ENCODE data around the gene ZBTB26. TPM values are rescaled to one million over a fixed set of nuclear protein-coding genes. Genes with fewer than 3 reads are reported as not detected.
A peak's percentile ranks its signal among the peaks of the same experiment; 100 is the strongest.

The ZBTB26 gene
- total RNA-seq, 2 experiments from 2014 or later: 4.8 to 6.0 TPM

GRCh38 chr9:122922713-122923112 lies 8.6 kb downstream of the ZBTB26 start:
- DNase-seq (no peak), ATAC-seq (ENCODE audit: poor library complexity) (no peak)
- Histone ChIP-seq H3K4me1 (ENCODE audit: insufficient read depth, low read length) (no peaks in the 10 kb centered on the region), H3K36me3 (ENCODE audit: insufficient read depth, low read length) (peaks cover 39% of the 10 kb centered on the region), H3K9me3 (ENCODE audit: control insufficient read depth in 1 of 2, insufficient read depth in 1 of 2, low read length in 2 of 2) (no peaks in the 10 kb centered on the region), H3K27me3 (ENCODE audit: control insufficient read depth in 1 of 2, insufficient read depth in 2 of 2, low read length in 2 of 2) (no peaks in the 10 kb centered on the region), H3K27ac (ENCODE audit: low read depth in 1 of 2, low read length in 2 of 2) (no peak overlapping the region), H3K4me3 (ENCODE audit: low read length) (no peak overlapping the region)
- H3K27ac Mint-ChIP-seq: no peak overlapping the region
- H3K4me3 Mint-ChIP-seq: no peak overlapping the region
- CTCF ChIA-PET: no interaction called here
- no peaks in the 10 kb centered on the region for H3K27me3 Mint-ChIP-seq
- H3K9me3 Mint-ChIP-seq: no peaks in the 10 kb centered on the region
- POLR2A ChIA-PET: no interaction called here
- H3K36me3 Mint-ChIP-seq (ENCODE audit: low read depth): peaks cover 51% of the 10 kb centered on the region
- intact Hi-C loops (cut with DNase I, micrococcal nuclease): no loop called here
- TF ChIP-seq CTCF (IDR thresholded peaks at IDR 0.05): no peak
- H3K4me1 Mint-ChIP-seq (ENCODE audit: low read depth): peaks cover 4% of the 10 kb centered on the region

DNA sequence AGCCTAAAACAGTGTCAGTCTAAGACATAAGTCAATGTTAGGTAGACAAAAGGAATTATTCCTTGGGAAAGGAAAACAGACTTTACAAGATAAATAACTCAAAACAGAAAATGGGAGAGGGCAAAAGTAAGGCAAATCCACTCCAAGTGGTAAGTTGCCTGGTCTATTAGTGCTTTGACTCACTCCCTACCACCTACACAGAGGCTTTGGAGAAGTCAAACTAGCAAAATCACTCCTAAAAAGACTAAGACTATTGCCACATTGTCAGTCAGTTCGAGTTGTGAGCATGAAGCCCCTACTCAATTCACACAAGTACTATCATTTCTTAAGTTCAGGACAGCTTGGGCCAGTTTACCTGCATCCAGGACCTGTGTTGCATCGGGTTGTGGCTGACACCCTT lies 13.0 kb downstream of the ZBTB26 start:
- Histone ChIP-seq H3K27me3 (ENCODE audit: control insufficient read depth in 1 of 2, insufficient read depth in 2 of 2, low read length in 2 of 2) (no peaks in the 10 kb centered on the region), H3K9me3 (ENCODE audit: control insufficient read depth in 1 of 2, insufficient read depth in 1 of 2, low read length in 2 of 2) (no peaks in the 10 kb centered on the region), H3K36me3 (ENCODE audit: insufficient read depth, low read length) (peaks cover 31% of the 10 kb centered on the region), H3K27ac (ENCODE audit: low read depth in 1 of 2, low read length in 2 of 2) (no peak overlapping the region), H3K4me3 (ENCODE audit: low read length) (no peak overlapping the region), H3K4me1 (ENCODE audit: insufficient read depth, low read length) (peaks cover 7% of the 10 kb centered on the region)
- ATAC-seq (ENCODE audit: poor library complexity): no peak
- TF ChIP-seq CTCF (IDR thresholded peaks at IDR 0.05): no peak
- ChIA-PET POLR2A (no interaction called here), CTCF (no interaction called here)
- Mint-ChIP-seq H3K27ac (no peak overlapping the region), H3K27me3 (no peaks in the 10 kb centered on the region), H3K36me3 (ENCODE audit: low read depth) (peaks cover 41% of the 10 kb centered on the region), H3K4me3 (no peak overlapping the region), H3K4me1 (ENCODE audit: low read depth) (no peaks in the 10 kb centered on the region), H3K9me3 (no peaks in the 10 kb centered on the region)
- intact Hi-C loops (cut with DNase I, micrococcal nuclease): loop anchor here in 1 of 2 experiments (10.0 kb wide), 2 partner anchors 346 to 824 kb away; partner anchors contain the start of genes STRBP and TTLL11
- no peak for DNase-seq

GRCh38 chr9:122912964-122913673 lies 18.2 kb downstream of the ZBTB26 start, which contains the start of gene ZBTB6:
TSS of gene ZBTB6 (minus strand) at chr9:122913323. CDS start at chr9:122912072, 1,251 bp downstream.
- peaks cover 11% of the 10 kb centered on the region for H3K4me1 ChIP-seq (ENCODE audit: insufficient read depth, low read length)
- POLR2A ChIA-PET: interaction anchor here (0.7 to 2.8 kb wide), 12 partner anchors 9 to 96 kb away, joined by 3 to 58 read pairs (median 6); partner anchors contain the start of genes PDCL, RABGAP1, RC3H2 and ZBTB26
- peak within 1 kb of the TSS; percentile 86 to 88 for H3K27ac ChIP-seq (ENCODE audit: low read depth in 1 of 2, low read length in 2 of 2)
- H3K27me3 Mint-ChIP-seq: no peaks in the 10 kb centered on the region
- no peaks in the 10 kb centered on the region for H3K27me3 ChIP-seq (ENCODE audit: control insufficient read depth in 1 of 2, insufficient read depth in 2 of 2, low read length in 2 of 2)
- H3K4me1 Mint-ChIP-seq (ENCODE audit: low read depth): peaks cover 29% of the 10 kb centered on the region
- peak within 1 kb of the TSS; percentile 96 for H3K4me3 Mint-ChIP-seq
- H3K36me3 ChIP-seq (ENCODE audit: insufficient read depth, low read length): peaks cover 21% of the 10 kb centered on the region
- peaks cover 37% of the 10 kb centered on the region for H3K36me3 Mint-ChIP-seq (ENCODE audit: low read depth)
- TF ChIP-seq CTCF (IDR thresholded peaks at IDR 0.05): no peak
- peak within 1 kb of the TSS; percentile 88 for H3K27ac Mint-ChIP-seq
- CTCF ChIA-PET: interaction anchor here (0.9 to 2.5 kb wide), 4 partner anchors 9 to 78 kb away, joined by 3 to 8 read pairs (median 6); partner anchors contain the start of genes RABGAP1 and ZBTB26
- DNase-seq: peak; percentile 52 to 89 (median 64)
- peak within 1 kb of the TSS; percentile 78 for H3K4me3 ChIP-seq (ENCODE audit: low read length)
- H3K9me3 ChIP-seq (ENCODE audit: control insufficient read depth in 1 of 2, insufficient read depth in 1 of 2, low read length in 2 of 2): no peaks in the 10 kb centered on the region
- ATAC-seq (ENCODE audit: poor library complexity): peak; percentile 98
- intact Hi-C loops (cut with DNase I, micrococcal nuclease): loop anchor here (1.0 to 10.0 kb wide), 7 partner anchors 8 to 818 kb away; partner anchors contain the start of genes ZBTB26 (in 2 of the 2), RABGAP1 (in 1 of the 2), RC3H2 (in 1 of the 2) and STRBP (in 1 of the 2)
- H3K9me3 Mint-ChIP-seq: no peaks in the 10 kb centered on the region
